GM19193 (cell line): ENCODE measurements around the gene VAC14.

Experiments
- POLR2A ChIP-seq: IDR thresholded peaks from 4 replicates; pipeline ENCODE4 v1.6.1; 2011; ENCODE audit not compliant: insufficient read depth, insufficient read length; ENCODE audit errors: extremely low read depth

The VAC14 gene

DNA sequence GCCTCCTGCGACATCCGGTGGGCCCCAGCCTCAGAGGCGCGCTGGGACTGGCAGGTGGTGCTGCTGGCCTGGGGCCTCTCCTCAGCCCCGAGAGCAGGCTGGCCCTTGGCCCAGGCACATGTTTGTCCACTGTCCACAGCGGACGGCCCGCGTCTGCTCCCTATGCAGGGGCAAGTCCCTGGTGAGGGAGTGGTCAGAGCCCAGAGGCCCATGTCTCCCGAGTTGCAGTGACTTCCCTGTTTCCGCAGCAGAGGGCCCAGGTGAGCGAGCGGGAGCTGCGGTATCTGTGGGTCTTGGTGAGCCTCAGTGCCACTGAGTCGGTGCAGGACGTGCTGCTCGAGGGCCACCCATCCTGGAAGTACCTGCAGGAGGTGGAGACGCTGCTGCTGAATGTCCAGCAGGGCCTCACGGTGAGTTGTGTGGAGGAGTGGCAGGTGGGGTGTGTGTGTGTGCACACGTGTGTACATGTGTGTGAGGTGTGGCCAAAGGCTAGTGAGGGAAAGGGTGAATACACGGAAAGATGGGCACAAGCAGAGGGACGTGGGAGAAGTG, 144.2 kb downstream of the VAC14 start:
- TF ChIP-seq POLR2A, result no peak

DNA sequence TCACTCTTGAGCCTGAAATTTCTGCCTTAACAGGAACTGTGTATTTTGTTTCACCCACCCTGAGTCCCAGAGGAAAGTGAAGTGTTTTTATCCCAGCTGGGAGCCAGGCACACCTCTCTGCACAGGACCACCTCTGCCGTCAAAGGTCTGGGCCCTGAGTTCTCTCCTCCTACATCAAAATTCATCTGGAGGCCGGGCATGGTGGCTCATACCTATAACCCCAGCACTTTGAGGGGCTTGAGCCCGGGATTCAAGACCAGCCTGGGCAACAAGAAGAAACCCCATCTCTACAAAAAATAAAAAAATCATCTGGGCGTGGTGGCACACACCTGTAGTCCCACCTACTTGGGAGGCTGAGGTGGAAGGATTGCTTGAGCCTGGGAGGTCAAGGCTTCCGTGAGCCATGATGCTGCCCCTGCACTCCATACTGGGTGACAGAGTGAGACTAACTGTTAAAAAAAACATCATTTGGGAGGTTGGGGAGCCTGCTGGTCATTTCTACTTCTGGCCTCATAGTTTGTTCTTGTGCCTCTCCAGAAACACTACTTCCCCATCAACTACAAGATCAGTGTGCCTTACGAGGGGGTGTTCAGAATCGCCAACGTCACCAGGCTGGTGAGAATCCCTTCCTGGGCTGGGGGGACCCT, 144.8 kb downstream of the VAC14 start:
- TF ChIP-seq POLR2A, result no peak

DNA sequence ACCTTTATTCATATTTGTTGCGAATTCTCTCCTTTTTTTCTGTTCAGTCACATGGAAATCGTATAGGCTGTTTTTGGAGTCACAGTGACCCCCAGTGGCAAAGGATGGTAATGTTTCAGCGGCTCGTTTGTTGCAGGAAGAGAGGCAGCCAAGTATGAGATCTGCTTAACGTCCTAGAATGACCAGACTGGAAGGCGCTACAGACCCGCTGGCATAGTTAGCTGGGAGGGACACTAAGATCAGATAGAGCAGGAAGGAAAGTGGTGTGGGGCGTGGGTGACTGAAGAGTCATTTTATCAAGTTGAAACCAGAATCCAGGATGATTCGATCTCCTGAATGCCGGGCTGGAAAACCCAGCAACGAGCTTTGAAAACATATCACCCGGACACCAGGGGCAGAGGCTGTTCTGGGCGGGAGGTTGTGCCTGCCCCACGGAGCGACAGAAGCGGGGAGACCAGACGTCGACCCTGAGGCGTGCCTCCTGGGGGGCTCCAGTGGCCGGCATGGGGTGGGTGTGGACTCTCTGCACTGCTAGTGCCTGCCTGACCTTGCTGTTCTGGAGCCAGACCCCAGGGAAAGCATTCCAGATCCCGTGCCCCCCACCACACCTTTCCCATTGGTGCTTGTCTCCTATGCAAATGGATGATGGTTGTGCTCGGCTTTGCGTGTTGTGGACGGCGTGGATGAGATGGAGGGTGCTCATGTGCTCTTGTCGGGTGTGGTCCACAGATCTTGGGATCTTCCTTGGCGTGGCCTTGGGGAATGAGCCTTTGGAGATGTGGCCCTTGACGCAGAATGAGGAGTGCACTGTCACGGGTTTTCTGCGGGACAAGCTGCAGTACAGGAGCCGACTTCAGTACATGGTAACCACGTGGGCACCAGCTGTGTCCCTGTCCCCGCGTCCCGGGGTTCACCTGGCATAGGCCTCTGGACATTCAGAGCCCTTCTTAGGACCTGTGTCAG, 146.9 kb downstream of the VAC14 start:
- TF ChIP-seq POLR2A, result no peak

DNA sequence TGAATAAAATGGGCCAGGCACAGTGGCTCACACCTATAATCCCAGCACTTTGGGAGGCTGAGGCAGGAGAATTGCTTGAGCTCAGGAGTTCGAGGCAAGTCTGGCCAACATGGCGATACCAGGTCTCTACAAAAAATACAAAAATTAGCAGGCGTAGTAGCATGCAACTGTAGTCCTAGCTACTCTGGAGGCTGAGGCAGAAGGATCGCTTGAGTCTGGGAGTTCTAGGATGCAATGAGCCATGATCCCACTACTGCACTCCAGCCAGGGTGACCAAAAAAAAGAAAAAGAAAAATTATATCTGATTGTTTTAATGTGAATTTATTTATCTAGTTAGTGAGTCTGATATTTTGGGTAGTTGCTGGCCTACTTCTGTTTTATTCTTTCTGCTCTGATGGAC, 147.6 kb downstream of the VAC14 start:
- TF ChIP-seq POLR2A, result no peak

DNA sequence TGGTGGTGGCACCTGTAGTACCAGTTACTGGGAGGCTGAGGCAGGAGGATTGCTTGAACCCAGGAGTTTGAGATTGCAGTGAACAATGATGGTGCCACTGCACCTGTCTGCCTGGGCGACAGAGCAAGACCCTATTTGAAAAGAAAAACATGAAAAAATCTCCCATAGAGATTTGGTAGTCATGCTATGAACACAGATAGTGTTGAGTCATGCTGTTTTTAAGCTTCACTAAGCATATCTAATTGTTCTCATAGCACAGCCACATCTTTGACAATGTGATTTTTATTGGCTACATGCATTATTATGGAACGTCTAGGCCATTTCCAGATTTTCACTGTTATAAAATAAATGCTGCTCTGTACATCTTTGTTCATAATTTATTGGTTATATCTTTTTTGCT, 148.6 kb downstream of the VAC14 start:
- no peak for TF ChIP-seq POLR2A

DNA sequence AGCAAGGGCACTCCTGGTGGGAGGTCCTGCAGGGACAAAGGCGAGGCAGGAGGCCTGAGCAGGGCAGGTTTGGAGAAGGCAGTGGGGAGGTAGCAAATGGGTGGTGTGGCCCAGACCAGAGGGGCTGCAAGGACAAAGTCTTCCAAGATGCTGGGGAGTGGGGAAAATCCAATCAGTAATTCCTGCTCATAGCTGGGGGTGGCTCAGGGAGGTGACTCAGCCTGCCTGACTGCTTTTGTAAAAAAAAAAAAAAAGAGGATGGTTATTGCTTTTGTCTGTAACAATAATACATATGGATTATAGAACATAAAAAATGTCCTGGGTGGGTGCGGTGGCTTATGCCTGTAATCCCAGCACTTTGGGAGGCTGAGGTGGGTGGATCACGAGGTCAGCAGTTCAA, 149.4 kb downstream of the VAC14 start:
- TF ChIP-seq POLR2A, result no peak

DNA sequence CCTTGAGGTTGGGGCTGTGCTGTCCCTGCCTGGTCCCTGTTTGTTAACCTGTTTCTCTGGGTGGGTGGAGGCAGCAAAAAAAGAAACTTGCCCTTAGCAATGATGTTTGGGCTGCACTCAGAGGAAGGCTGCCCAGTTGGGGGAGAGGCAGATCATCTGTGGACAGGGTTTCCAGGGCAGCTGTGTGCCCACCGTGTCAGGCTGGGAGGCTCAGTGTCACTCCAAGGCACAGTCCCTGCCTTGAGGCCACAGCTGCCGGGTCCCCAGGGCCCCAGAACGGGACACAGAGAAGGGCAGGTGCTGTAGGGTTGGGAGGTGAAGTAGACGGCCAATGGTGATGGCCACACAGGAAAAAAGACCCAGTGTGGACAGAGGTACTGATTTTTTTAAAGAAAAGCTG, 150.7 kb downstream of the VAC14 start:
- TF ChIP-seq POLR2A, result no peak

DNA sequence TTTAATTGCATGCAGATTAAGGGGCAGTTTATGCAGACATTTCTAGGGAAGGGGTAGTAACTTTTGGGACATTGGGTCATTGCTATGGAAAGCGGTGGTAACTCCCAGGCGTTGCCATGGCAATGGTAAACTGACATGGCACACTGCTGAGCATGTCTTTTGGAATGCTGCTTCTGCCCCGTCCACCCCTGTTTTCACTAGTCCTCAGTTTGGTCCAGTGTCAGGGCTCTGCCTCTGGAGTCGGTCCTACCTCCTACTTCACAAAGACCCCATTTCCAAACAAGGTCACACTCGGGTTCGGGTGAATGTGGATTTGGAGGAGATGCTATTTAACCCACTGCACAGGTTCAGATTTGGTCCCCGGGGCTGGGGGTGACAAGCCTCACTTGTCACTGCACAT, 151.7 kb downstream of the VAC14 start:
- TF ChIP-seq POLR2A, result no peak

DNA sequence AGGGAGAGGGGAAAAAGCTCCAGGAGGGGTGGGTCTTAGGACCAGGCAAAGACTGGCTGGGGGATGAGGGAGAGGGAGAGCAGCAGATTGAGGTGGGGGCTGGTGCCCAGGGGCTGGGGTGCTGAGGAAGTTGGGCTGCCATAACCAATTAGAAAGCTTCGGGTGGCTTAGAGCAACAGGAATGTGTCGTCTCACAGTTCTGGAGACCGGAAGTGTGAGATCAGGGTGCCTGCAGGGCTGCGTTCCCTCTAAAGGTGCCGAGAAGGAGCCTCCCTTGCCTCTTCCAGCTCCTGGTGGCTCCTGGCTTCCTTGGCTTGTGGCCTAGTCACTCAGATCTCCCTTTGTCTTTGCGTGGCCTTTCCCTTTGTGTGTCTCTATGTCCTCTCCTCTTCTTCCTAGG, 152.4 kb downstream of the VAC14 start:
- TF ChIP-seq POLR2A, result no peak

DNA sequence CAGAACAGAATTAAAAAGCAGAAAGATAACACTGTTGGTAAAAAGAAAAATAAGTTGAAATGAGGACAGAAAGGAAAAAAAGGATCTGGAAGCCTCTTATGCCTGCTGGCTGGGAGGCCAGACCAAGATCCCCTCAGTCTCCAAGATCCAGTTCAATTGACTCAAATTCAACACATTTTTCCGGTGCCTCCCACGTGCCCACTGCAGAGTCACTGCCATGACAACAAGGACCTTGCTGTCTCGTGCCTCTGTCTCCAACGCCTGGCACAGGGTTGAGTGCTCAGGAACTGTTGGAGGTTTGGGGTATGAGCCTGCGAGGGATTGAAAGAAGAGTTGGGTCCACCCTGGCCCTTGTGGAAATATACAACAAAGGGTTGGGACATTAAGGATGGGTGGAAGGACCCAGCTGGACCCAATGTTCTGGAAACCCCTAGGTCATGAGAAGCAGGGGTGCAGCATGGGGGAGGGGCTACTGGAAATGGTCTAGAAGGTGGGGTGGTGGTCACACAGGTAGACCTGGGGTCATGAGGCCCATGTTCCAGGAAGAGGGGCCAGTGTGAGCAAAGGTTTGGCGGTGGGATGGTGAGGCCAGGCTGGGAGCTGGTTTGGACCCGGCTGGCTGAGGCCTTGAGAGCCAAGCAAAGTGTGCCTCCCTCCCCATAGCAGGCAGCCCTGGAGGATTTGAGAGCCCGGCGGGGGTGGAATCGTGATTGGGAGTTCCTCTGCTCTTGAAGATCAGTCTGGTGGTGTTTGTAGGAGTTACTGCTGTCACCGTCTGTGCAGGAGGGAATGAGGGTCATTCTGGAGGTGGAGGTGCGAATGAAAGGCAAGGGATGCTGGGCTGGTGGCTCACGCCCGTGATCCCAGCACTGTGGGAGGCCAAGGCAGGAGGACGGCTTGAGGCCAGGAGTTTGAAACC, 153.3 kb downstream of the VAC14 start:
- no peak for TF ChIP-seq POLR2A

DNA sequence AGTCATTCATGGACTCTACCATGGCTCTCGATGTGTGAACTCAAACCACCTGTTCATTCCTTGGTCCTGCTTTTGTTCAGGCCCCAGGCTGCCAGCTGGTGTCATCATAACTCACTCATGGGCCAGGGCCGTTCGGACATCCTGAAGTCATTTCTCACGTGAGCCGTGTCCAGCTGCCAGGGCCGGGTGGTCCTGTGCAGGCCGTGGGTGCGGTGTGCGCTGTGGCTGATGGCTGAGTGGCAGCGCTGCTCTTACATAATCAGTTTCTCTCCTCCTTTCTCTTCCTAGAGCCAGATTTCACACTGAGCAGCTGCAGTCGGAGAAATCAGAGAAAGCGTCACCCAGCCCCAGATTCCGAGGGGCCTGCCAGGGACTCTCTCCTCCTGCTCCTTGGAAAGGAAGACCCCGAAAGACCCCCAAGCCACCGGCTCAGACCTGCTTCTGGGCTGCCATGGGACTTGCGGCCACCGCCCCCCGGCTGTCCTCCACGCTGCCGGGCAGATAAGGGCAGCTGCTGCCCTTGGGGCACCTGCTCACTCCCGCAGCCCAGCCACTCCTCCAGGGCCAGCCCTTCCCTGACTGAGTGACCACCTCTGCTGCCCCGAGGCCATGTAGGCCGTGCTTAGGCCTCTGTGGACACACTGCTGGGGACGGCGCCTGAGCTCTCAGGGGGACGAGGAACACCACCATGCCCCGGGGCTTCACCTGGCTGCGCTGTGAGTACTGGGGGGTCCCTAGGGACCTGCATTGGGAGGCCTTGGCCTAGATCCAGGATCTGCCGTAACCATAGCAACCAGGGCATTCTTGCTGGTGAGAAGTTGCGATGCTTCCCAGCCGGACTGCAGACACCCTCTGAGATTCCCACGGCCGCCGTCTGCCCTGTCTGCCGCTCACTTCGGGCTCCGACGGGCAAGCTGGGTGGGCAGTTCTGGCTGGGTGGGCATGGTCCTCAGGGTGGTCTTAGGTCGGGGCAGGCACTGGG, 154.4 kb downstream of the VAC14 start, which contains the start of gene IL34:
Gene IL34 (plus strand): TSS at position 300 of the 982 bp plus-strand sequence. CDS start 389 bp downstream, at position 689.
- TF ChIP-seq POLR2A, result no peak

DNA sequence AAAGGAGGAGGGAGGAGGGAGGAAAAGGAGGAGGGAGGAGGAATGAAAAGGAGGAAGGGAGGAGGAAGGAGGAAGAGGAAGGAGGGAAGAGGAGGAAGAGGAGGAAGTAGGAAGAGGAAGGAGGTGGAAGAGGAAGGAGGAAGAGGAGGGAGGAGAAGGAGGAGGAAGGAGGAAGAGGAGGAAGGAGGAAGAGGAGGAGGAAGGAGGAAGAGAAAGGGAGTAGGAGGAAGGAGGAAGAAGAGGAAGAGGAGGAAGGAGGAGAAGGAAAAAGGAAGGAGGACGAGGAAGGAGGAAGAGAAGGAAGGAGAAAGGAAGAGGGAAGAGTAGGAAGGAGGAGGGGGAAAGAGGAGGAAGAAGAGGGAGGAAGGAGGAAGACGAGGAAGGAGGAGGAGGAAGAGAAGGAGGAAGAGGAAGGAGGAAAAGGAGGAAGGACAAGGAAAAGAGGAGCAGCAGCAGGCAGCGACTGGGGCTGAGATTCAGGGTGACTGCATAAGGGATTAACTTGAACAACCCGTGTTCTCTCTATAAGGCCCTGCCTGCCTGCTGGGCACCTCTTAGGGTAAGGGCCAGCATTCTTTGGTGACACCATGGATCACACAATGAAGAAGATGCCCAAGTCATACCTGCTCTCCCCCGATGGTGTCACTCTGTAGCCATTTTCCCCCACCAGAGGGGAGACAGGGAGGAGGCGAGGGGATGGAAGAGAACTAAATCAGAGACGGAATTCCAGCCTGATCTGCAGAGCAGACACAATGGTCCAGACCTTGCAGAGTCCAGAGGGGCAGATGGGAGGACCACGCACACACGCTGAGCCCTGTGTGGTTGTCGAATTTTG, 156.0 kb downstream of the VAC14 start:
- TF ChIP-seq POLR2A, result no peak

DNA sequence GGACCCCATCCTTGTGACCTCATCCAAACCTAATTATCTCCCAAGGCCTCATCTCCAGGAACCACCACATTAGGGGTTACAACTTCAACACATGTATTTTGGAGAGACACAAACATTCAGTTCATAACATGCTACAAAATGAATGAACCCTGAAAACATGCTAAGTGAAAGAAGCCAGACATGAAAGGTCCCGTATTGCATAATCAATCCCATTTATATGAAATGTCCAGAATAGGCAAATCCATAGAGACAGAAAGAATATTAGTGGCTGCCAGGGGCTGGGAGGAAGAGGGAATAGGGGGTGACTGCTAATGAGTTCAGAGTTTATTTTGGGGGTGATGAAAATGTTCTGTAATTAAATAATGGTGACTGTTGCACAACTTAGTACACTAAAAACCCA, 158.3 kb downstream of the VAC14 start:
- TF ChIP-seq POLR2A, result no peak
